Immature natural killer cell (primary cell): ENCODE measurements around the gene SERGEF. TPM values are rescaled to one million over a fixed set of nuclear protein-coding genes. Genes with fewer than 3 reads are reported as not detected.

Experiments used
- DNase-seq, 3 donors: peaks; one replicate each; pipeline ENCODE4 v3.0.0; 2022; ENCODE audit warnings: mixed read lengths in 1 of 3
- H3K27ac Mint-ChIP-seq, 6 donors: one replicate each; pipeline ENCODE4 v1.8.0; 2020; ENCODE audit warnings: mixed read lengths in 6 of 6, mild to moderate bottlenecking in 5 of 6, inconsistent platforms in 4 of 6, moderate library complexity in 3 of 6
- H3K27me3 Mint-ChIP-seq, 3 donors: one replicate each; pipeline ENCODE4 v1.8.0; 2020 to 2021; ENCODE audit warnings: low read depth in 3 of 3, mild to moderate bottlenecking in 3 of 3, mixed read lengths in 3 of 3, moderate library complexity in 3 of 3, inconsistent platforms in 1 of 3
- H3K36me3 Mint-ChIP-seq, 3 donors: one replicate each; pipeline ENCODE4 v1.8.0; 2020; ENCODE audit warnings: mixed read lengths in 3 of 3, inconsistent platforms in 2 of 3, mild to moderate bottlenecking in 2 of 3
- H3K4me1 Mint-ChIP-seq, 2 donors: one replicate each; pipeline ENCODE4 v1.8.0; 2020; ENCODE audit warnings: inconsistent platforms in 2 of 2, mild to moderate bottlenecking in 2 of 2, mixed read lengths in 2 of 2, moderate library complexity in 1 of 2
- H3K4me3 Mint-ChIP-seq, 5 donors: one replicate each; pipeline ENCODE4 v1.8.0; 2020; ENCODE audit warnings: mild to moderate bottlenecking in 5 of 5, mixed read lengths in 5 of 5, inconsistent platforms in 3 of 5, moderate library complexity in 3 of 5
- H3K9me3 Mint-ChIP-seq, 6 donors: one replicate each; pipeline ENCODE4 v1.8.0; 2020; ENCODE audit warnings: mild to moderate bottlenecking in 6 of 6, mixed read lengths in 6 of 6, inconsistent platforms in 4 of 6, moderate library complexity in 3 of 6
- polyA plus RNA-seq, 3 donors: library from polyadenylated mRNA; unstranded; fragments of 300-500 nt; fragmentation: Illumina TruSeq; gene quantifications; one replicate each; pipeline ENCODE4 v1.2.3, GENCODE V29; 2021

Gene SERGEF
- polyA plus RNA-seq, 3 donors from 2014 or later: 52.0 to 104 (median 68.3) TPM

GRCh38 chr11:17799147-17799546 lies 213.7 kb downstream of the SERGEF start:
- no peak for DNase-seq
- Mint-ChIP-seq H3K36me3 (peaks cover 0 to 12% (median 9%) of the 10 kb centered on the region in 3 donors), H3K4me3 (no peak overlapping the region), H3K9me3 (no peaks in the 10 kb centered on the region), H3K27me3 (no peaks in the 10 kb centered on the region), H3K27ac (no peak overlapping the region), H3K4me1 (no peaks in the 10 kb centered on the region)

- H3K9me3 Mint-ChIP-seq: no peaks in the 10 kb centered on the region
- no peak for DNase-seq
- no peaks in the 10 kb centered on the region for H3K4me1 Mint-ChIP-seq
- no peak overlapping the region for H3K4me3 Mint-ChIP-seq
- peaks cover 0 to 12% (median 9%) of the 10 kb centered on the region in 3 donors for H3K36me3 Mint-ChIP-seq
- H3K27ac Mint-ChIP-seq: no peak overlapping the region
- no peaks in the 10 kb centered on the region for H3K27me3 Mint-ChIP-seq
These were observed 214.1 kb downstream of the SERGEF start for GRCh38 chr11:17798716-17799115.

- Mint-ChIP-seq H3K27ac (no peak overlapping the region), H3K27me3 (no peaks in the 10 kb centered on the region), H3K4me1 (no peaks in the 10 kb centered on the region), H3K36me3 (peaks cover 0 to 12% (median 9%) of the 10 kb centered on the region in 3 donors), H3K9me3 (no peaks in the 10 kb centered on the region), H3K4me3 (no peak overlapping the region)
- no peak for DNase-seq
These were observed 214.6 kb downstream of the SERGEF start for GRCh38 chr11:17798253-17798652.

- no peaks in the 10 kb centered on the region for H3K9me3 Mint-ChIP-seq
- H3K27me3 Mint-ChIP-seq: no peaks in the 10 kb centered on the region
- no peak overlapping the region for H3K4me3 Mint-ChIP-seq
- no peaks in the 10 kb centered on the region for H3K4me1 Mint-ChIP-seq
- no peak for DNase-seq
- no peak overlapping the region for H3K27ac Mint-ChIP-seq
- H3K36me3 Mint-ChIP-seq: peaks cover 0 to 12% (median 5%) of the 10 kb centered on the region in 3 donors
These were observed 216.7 kb downstream of the SERGEF start for GRCh38 chr11:17796154-17796553.

GRCh38 chr11:17794981-17795380 lies 217.9 kb downstream of the SERGEF start:
- no peak overlapping the region for H3K27ac Mint-ChIP-seq

GRCh38 chr11:17793642-17794170 lies 219.1 kb downstream of the SERGEF start:
- H3K9me3 Mint-ChIP-seq: no peaks in the 10 kb centered on the region
- H3K27ac Mint-ChIP-seq: no peak overlapping the region
- DNase-seq: no peak
- H3K27me3 Mint-ChIP-seq: no peaks in the 10 kb centered on the region
- no peak overlapping the region for H3K4me3 Mint-ChIP-seq
- peaks cover 4 to 6% (median 5%) of the 10 kb centered on the region in 3 donors for H3K36me3 Mint-ChIP-seq
- H3K4me1 Mint-ChIP-seq: no peaks in the 10 kb centered on the region

More at GRCh38 chr11:17794981-17795380, 217.9 kb downstream of the SERGEF start:
- DNase-seq: no peak
- Mint-ChIP-seq H3K27me3 (no peaks in the 10 kb centered on the region), H3K36me3 (peaks cover 0 to 8% (median 0%) of the 10 kb centered on the region in 3 donors), H3K9me3 (no peaks in the 10 kb centered on the region), H3K4me1 (no peaks in the 10 kb centered on the region), H3K4me3 (no peak overlapping the region)

- Mint-ChIP-seq H3K36me3 (peaks cover 8 to 13% (median 9%) of the 10 kb centered on the region in 3 donors), H3K4me3 (no peak overlapping the region), H3K9me3 (no peaks in the 10 kb centered on the region), H3K4me1 (no peaks in the 10 kb centered on the region), H3K27me3 (peaks cover 0 to 2% (median 0%) of the 10 kb centered on the region in 3 donors), H3K27ac (no peak overlapping the region)
- DNase-seq: no peak
These were observed 220.7 kb downstream of the SERGEF start for GRCh38 chr11:17792161-17792560.

GRCh38 chr11:17791144-17791543 lies 221.7 kb downstream of the SERGEF start:
- no peak overlapping the region for H3K27ac Mint-ChIP-seq

GRCh38 chr11:17790453-17790852 lies 222.4 kb downstream of the SERGEF start:
- no peak overlapping the region for H3K27ac Mint-ChIP-seq
- H3K4me3 Mint-ChIP-seq: no peak overlapping the region
- no peak for DNase-seq
- H3K36me3 Mint-ChIP-seq: peaks cover 9 to 18% (median 12%) of the 10 kb centered on the region in 3 donors
- no peaks in the 10 kb centered on the region for H3K9me3 Mint-ChIP-seq
- no peaks in the 10 kb centered on the region for H3K4me1 Mint-ChIP-seq
- H3K27me3 Mint-ChIP-seq: peaks cover 0 to 3% (median 2%) of the 10 kb centered on the region in 3 donors

More at GRCh38 chr11:17791144-17791543, 221.7 kb downstream of the SERGEF start:
- Mint-ChIP-seq H3K4me3 (no peak overlapping the region), H3K9me3 (no peaks in the 10 kb centered on the region), H3K27me3 (peaks cover 0 to 2% (median 0%) of the 10 kb centered on the region in 3 donors), H3K36me3 (peaks cover 8 to 13% (median 9%) of the 10 kb centered on the region in 3 donors), H3K4me1 (no peaks in the 10 kb centered on the region)
- DNase-seq: no peak

GRCh38 chr11:17788084-17788483 lies 224.8 kb downstream of the SERGEF start:
- Mint-ChIP-seq H3K27ac (no peak overlapping the region), H3K27me3 (peaks cover 0 to 7% (median 2%) of the 10 kb centered on the region in 3 donors), H3K36me3 (peaks cover 9 to 21% (median 17%) of the 10 kb centered on the region in 3 donors), H3K4me1 (no peaks in the 10 kb centered on the region), H3K9me3 (no peaks in the 10 kb centered on the region), H3K4me3 (no peak overlapping the region)
- no peak for DNase-seq

GRCh38 chr11:17786824-17787525 lies 225.9 kb downstream of the SERGEF start:
- Mint-ChIP-seq H3K9me3 (no peaks in the 10 kb centered on the region), H3K27me3 (peaks cover 0 to 9% (median 2%) of the 10 kb centered on the region in 3 donors), H3K27ac (no peak overlapping the region), H3K4me1 (no peaks in the 10 kb centered on the region), H3K4me3 (no peak overlapping the region), H3K36me3 (peaks cover 9 to 21% (median 17%) of the 10 kb centered on the region in 3 donors)
- no peak for DNase-seq

GRCh38 chr11:17783878-17784277 lies 229.0 kb downstream of the SERGEF start:
- peaks cover 0 to 9% (median 3%) of the 10 kb centered on the region in 3 donors for H3K27me3 Mint-ChIP-seq
- no peak overlapping the region for H3K4me3 Mint-ChIP-seq
- no peak overlapping the region for H3K27ac Mint-ChIP-seq
- H3K36me3 Mint-ChIP-seq: peaks cover 5 to 17% (median 15%) of the 10 kb centered on the region in 3 donors
- H3K4me1 Mint-ChIP-seq: no peaks in the 10 kb centered on the region
- DNase-seq: no peak
- H3K9me3 Mint-ChIP-seq: no peaks in the 10 kb centered on the region

GRCh38 chr11:17782603-17783337 lies 230.1 kb downstream of the SERGEF start:
- Mint-ChIP-seq H3K27ac (no peak overlapping the region), H3K4me3 (no peak overlapping the region), H3K27me3 (peaks cover 0 to 9% (median 3%) of the 10 kb centered on the region in 3 donors), H3K4me1 (no peaks in the 10 kb centered on the region), H3K36me3 (peaks cover 0 to 12% (median 10%) of the 10 kb centered on the region in 3 donors), H3K9me3 (no peaks in the 10 kb centered on the region)
- no peak for DNase-seq

GRCh38 chr11:17782145-17782544 lies 230.7 kb downstream of the SERGEF start:
- H3K4me3 Mint-ChIP-seq: no peak overlapping the region

More at GRCh38 chr11:17782145-17782544, 230.7 kb downstream of the SERGEF start:
- no peak for DNase-seq
- Mint-ChIP-seq H3K9me3 (no peaks in the 10 kb centered on the region), H3K4me1 (no peaks in the 10 kb centered on the region), H3K36me3 (peaks cover 0 to 10% (median 8%) of the 10 kb centered on the region in 3 donors), H3K27ac (no peak overlapping the region), H3K27me3 (peaks cover 0 to 9% (median 2%) of the 10 kb centered on the region in 3 donors)
